ENCODE data around the gene KRT7. TPM values are rescaled to one million over a fixed set of nuclear protein-coding genes. Genes with fewer than 3 reads are reported as not detected.

KRT7 gene
- total RNA-seq, 2 donors from 2014 or later = 4.1 to 6.8 TPM

GRCh38 chr12:52264435-52264825 is 31.4 kb downstream of the KRT7 start:
- intact Hi-C loops (cut with DNase I) = no loop called here
- peak; percentile 3 for DNase-seq (ENCODE audit: low spot score)

GRCh38 chr12:52266514-52266913 is 33.5 kb downstream of the KRT7 start:
- intact Hi-C loops (cut with DNase I) = no loop called here

GRCh38 chr12:52267266-52267665 is 34.2 kb downstream of the KRT7 start:
- intact Hi-C loops (cut with DNase I) = no loop called here
- peak; percentile 55 for DNase-seq (ENCODE audit: low spot score)

More at GRCh38 chr12:52266514-52266913, 33.5 kb downstream of the KRT7 start:
- DNase-seq (ENCODE audit: low spot score) = peak; percentile 26

GRCh38 chr12:52267699-52268098 is 34.7 kb downstream of the KRT7 start:
- intact Hi-C loops (cut with DNase I) = no loop called here
- DNase-seq (ENCODE audit: low spot score) = no peak

- intact Hi-C loops (cut with DNase I) = no loop called here
- DNase-seq (ENCODE audit: low spot score) = no peak
These were observed 35.2 kb downstream of the KRT7 start for GRCh38 chr12:52268212-52268611.

GRCh38 chr12:52270541-52271070 is 37.6 kb downstream of the KRT7 start:
- intact Hi-C loops (cut with DNase I) = no loop called here
- peak; percentile 47 for DNase-seq (ENCODE audit: low spot score)

GRCh38 chr12:52271158-52271557 is 38.1 kb downstream of the KRT7 start:
- DNase-seq (ENCODE audit: low spot score) = no peak
- intact Hi-C loops (cut with DNase I) = no loop called here

GRCh38 chr12:52274521-52275120 is 41.6 kb downstream of the KRT7 start, which contains the start of gene KRT86:
TSS of gene KRT86 (plus strand) at chr12:52274645. CDS start at chr12:52301917, 27,272 bp downstream.
- intact Hi-C loops (cut with DNase I) = no loop called here
- no peak for DNase-seq (ENCODE audit: low spot score)

GRCh38 chr12:52275686-52276085 is 42.6 kb downstream of the KRT7 start:
- DNase-seq (ENCODE audit: low spot score) = no peak
- intact Hi-C loops (cut with DNase I) = no loop called here

- DNase-seq (ENCODE audit: low spot score) = no peak
- intact Hi-C loops (cut with DNase I) = no loop called here
These were observed 44.6 kb downstream of the KRT7 start for GRCh38 chr12:52277486-52278245.

- DNase-seq (ENCODE audit: low spot score) = peak; percentile 94
- intact Hi-C loops (cut with DNase I) = no loop called here
These were observed 45.8 kb downstream of the KRT7 start for GRCh38 chr12:52278575-52279421.

GRCh38 chr12:52279422-52280318 is 46.6 kb downstream of the KRT7 start:
- intact Hi-C loops (cut with DNase I) = loop anchor here in 1 of 2 donors (5.0 kb wide), 1 partner anchor 1222 kb away; no protein-coding TSS in a partner anchor
- no peak for DNase-seq (ENCODE audit: low spot score)

GRCh38 chr12:52280319-52280795 is 47.3 kb downstream of the KRT7 start:
- DNase-seq (ENCODE audit: low spot score) = peak; percentile 89

GRCh38 chr12:52280796-52281560 is 47.9 kb downstream of the KRT7 start:
- intact Hi-C loops (cut with DNase I) = loop anchor here in 1 of 2 donors (5.0 kb wide), 1 partner anchor 1224 kb away; no protein-coding TSS in a partner anchor
- DNase-seq (ENCODE audit: low spot score) = peak; percentile 90

More at GRCh38 chr12:52280319-52280795, 47.3 kb downstream of the KRT7 start:
- intact Hi-C loops (cut with DNase I) = loop anchor here in 1 of 2 donors (5.0 kb wide), 1 partner anchor 1223 kb away; no protein-coding TSS in a partner anchor

GRCh38 chr12:52284562-52285171 is 51.6 kb downstream of the KRT7 start:
- intact Hi-C loops (cut with DNase I) = loop anchor here in 1 of 2 donors (5.0 kb wide), 2 partner anchors 928 to 1227 kb away; no protein-coding TSS in a partner anchor
- DNase-seq (ENCODE audit: low spot score) = no peak

GRCh38 chr12:52285172-52285745 is 52.2 kb downstream of the KRT7 start:
- no peak for DNase-seq (ENCODE audit: low spot score)
- intact Hi-C loops (cut with DNase I) = loop anchor here in 1 of 2 donors (5.0 kb wide), 1 partner anchor 927 kb away; no protein-coding TSS in a partner anchor
